HepG2 (cell line): ENCODE data around the gene MRPL18. TPM values are rescaled to one million over a fixed set of nuclear protein-coding genes. Genes with fewer than 3 reads are reported as not detected.

Source experiments
- AKAP8 ChIP-seq: sonication (generic); formaldehyde crosslinking; IDR thresholded peaks from 2 replicates; pipeline ENCODE4 v1.5.1; 2020; ENCODE audit warnings: mild to moderate bottlenecking, missing genetic modification reagents
- ARID3A ChIP-seq: IDR thresholded peaks from 2 replicates; pipeline ENCODE4 v1.6.1; 2012; ENCODE audit warnings: low read depth, low read length, improper control_type of control experiment
- ARNT ChIP-seq: fragments of 450-650 bp; IDR thresholded peaks from 2 replicates; pipeline ENCODE4 v1.6.1; 2017
- BHLHE40 ChIP-seq: IDR thresholded peaks from 2 replicates; pipeline ENCODE4 v1.6.1; 2011; ENCODE audit warnings: low read length, improper control_type of control experiment
- FOSL2 ChIP-seq: sonication (generic); formaldehyde crosslinking; IDR thresholded peaks from 2 replicates; pipeline ENCODE4 v1.4.0; 2020; ENCODE audit warnings: missing genetic modification reagents
- FOXA1 ChIP-seq, 2 experiments: fragments of 450-650 bp in 1 of 2; sonication (generic) in 1 of 2; formaldehyde crosslinking in 1 of 2; IDR thresholded peaks; 2 replicates each; pipeline versions ENCODE4 v1.4.0 to v1.6.1; 2016 to 2020; ENCODE audit warnings: missing genetic modification reagents in 1 of 2
- GTF3A ChIP-seq: sonication (generic); formaldehyde crosslinking; conservative IDR thresholded peaks from 2 replicates; pipeline ENCODE4 v1.4.0; 2020; ENCODE audit warnings: mild to moderate bottlenecking, missing genetic modification reagents
- HNRNPL ChIP-seq: fragments of 200-400 bp; formaldehyde crosslinking; IDR thresholded peaks from 2 replicates; pipeline ENCODE4 v1.6.1; 2017; ENCODE audit warnings: mild to moderate bottlenecking, low read depth, low read length
- JARID2 ChIP-seq: sonication (generic); formaldehyde crosslinking; IDR thresholded peaks from 2 replicates; pipeline ENCODE4 v1.8.1; 2023; ENCODE audit warnings: missing genetic modification reagents, inconsistent platforms; ENCODE audit not compliant: insufficient replicate concordance
- KMT2A ChIP-seq: sonication (generic); formaldehyde crosslinking; IDR thresholded peaks from 2 replicates; pipeline ENCODE4 v1.4.0; 2020; ENCODE audit warnings: missing genetic modification reagents
- KMT2B ChIP-seq: IDR thresholded peaks from 2 replicates; pipeline ENCODE4 v1.6.1; 2016; ENCODE audit warnings: missing genetic modification reagents, missing compliant biosample characterization
- NFAT5 ChIP-seq: sonication (generic); formaldehyde crosslinking; IDR thresholded peaks from 2 replicates; pipeline ENCODE4 v1.4.0; 2020; ENCODE audit warnings: missing genetic modification reagents
- REPIN1 ChIP-seq: sonication (generic); formaldehyde crosslinking; IDR thresholded peaks from 2 replicates; pipeline ENCODE4 v1.8.0; 2022; ENCODE audit warnings: missing genetic modification reagents, low read depth, mild to moderate bottlenecking, borderline replicate concordance
- SIX1 ChIP-seq: sonication (generic); formaldehyde crosslinking; IDR thresholded peaks from 2 replicates; pipeline ENCODE4 v1.4.0; 2020; ENCODE audit warnings: missing genetic modification reagents, borderline replicate concordance
- SP5 ChIP-seq: IDR thresholded peaks from 2 replicates; pipeline ENCODE4 v1.6.1; 2016; ENCODE audit warnings: low read depth, borderline replicate concordance
- TBL1XR1 ChIP-seq: fragments of 150-350 bp; IDR thresholded peaks from 2 replicates; pipeline ENCODE4 v1.6.1; 2014; ENCODE audit warnings: borderline replicate concordance, low read length; ENCODE audit not compliant: partially characterized antibody
- TFAP4 ChIP-seq: sonication (generic); IDR thresholded peaks from 2 replicates; pipeline ENCODE4 v1.6.1; 2016; ENCODE audit warnings: low read depth, borderline replicate concordance
- ZBTB7A ChIP-seq: sonication (generic); formaldehyde crosslinking; IDR thresholded peaks from 2 replicates; pipeline ENCODE4 v1.8.0; 2022; ENCODE audit warnings: mild to moderate bottlenecking, missing genetic modification reagents
- ZKSCAN8 ChIP-seq: IDR thresholded peaks from 2 replicates; pipeline ENCODE4 v1.6.1; 2016; ENCODE audit warnings: borderline replicate concordance, missing genetic modification reagents, missing compliant biosample characterization
- ZNF136 ChIP-seq: sonication (generic); formaldehyde crosslinking; IDR thresholded peaks from 2 replicates; pipeline ENCODE4 v1.8.1; 2022; ENCODE audit warnings: low read depth, mild to moderate bottlenecking, moderate library complexity, missing genetic modification reagents
- ZNF235 ChIP-seq: sonication (generic); formaldehyde crosslinking; IDR thresholded peaks from 2 replicates; pipeline ENCODE4 v1.8.1; 2023; ENCODE audit warnings: mild to moderate bottlenecking, missing genetic modification reagents, borderline replicate concordance
- ZNF572 ChIP-seq: sonication (generic); formaldehyde crosslinking; IDR thresholded peaks from 2 replicates; pipeline ENCODE4 v1.5.1; 2020; ENCODE audit warnings: mild to moderate bottlenecking, missing genetic modification reagents
- ZNF614 ChIP-seq: IDR thresholded peaks from 2 replicates; pipeline ENCODE4 v1.6.1; 2018; ENCODE audit warnings: missing biosample characterization, missing genetic modification reagents, inconsistent platforms, borderline replicate concordance
- ZNF639 ChIP-seq: conservative IDR thresholded peaks from 2 replicates; pipeline ENCODE4 v1.6.1; 2018; ENCODE audit warnings: missing genetic modification reagents
- polyA plus RNA-seq, 8 experiments: library from polyadenylated mRNA; depleted of rRNA in 3 of 8; stranded (reverse) in 7 of 8; unstranded in 1 of 8; fragments of >200 nt; fragmentation: Illumina TruSeq in 4 of 8; extraction: Trizol in 4 of 8; gene quantifications; 2 replicates each; pipeline versions ENCODE4 v1.2.1 to v1.2.3, GENCODE V29; 2011 to 2016; ENCODE audit warnings: low read depth in 4 of 8, missing spikeins in 1 of 8, mixed read lengths in 1 of 8; ENCODE audit not compliant: insufficient read depth in 1 of 8
- total RNA-seq, 5 experiments: library from RNA; depleted of rRNA; stranded (reverse); fragments of >200 nt; fragmentation: Illumina TruSeq; extraction: Trizol; gene quantifications; 2 replicates each; pipeline ENCODE4 v1.2.3, GENCODE V29; 2016; ENCODE audit warnings: low read depth in 1 of 5

The MRPL18 gene
- total and polyA plus RNA-seq, 2 of the 13 experiments (the other 11 are each of a cell fraction or from before 2014, with no cell fraction given) = 85.6 to 176 TPM

GRCh38 chr6:159806021-159806458 lies 15.8 kb downstream of the MRPL18 start (continued):
- TF ChIP-seq ZNF639 (CRISPR knock-in tag) (no peak), ZNF235 (CRISPR knock-in tag) (no peak), AKAP8 (CRISPR knock-in tag) (no peak), HNRNPL (no peak), FOXA1 (IDR thresholded peaks at IDR 0.05) (no peak), FOXA1 (CRISPR knock-in tag; IDR thresholded peaks at IDR 0.05) (no peak), KMT2A (CRISPR knock-in tag) (no peak), ARNT (no peak), ZBTB7A (no peak), BHLHE40 (no peak), ZNF572 (CRISPR knock-in tag) (no peak), GTF3A (no peak), NFAT5 (CRISPR knock-in tag) (no peak), SP5 (CRISPR knock-in tag) (no peak), FOSL2 (CRISPR knock-in tag) (peak; percentile 67), KMT2B (CRISPR knock-in tag) (no peak), ZNF614 (CRISPR knock-in tag) (no peak), ZKSCAN8 (no peak), TFAP4 (no peak), REPIN1 (CRISPR knock-in tag) (0 out of 2 replicates have a peak, but pooled peaks have one; percentile 3), JARID2 (CRISPR knock-in tag) (no peak), SIX1 (CRISPR knock-in tag) (no peak), TBL1XR1 (no peak), ARID3A (no peak), ZNF136 (CRISPR knock-in tag) (no peak)
